GM18505 (cell line): Measurements from ENCODE around the gene NANOS3.

Experiments
- ATAC-seq: cut with Tn5 transposase; IDR thresholded peaks from one replicate; pipeline ENCODE4 v1.9.1; 2021; ENCODE audit not compliant: unreplicated experiment
- POLR2A ChIP-seq: IDR thresholded peaks from 4 replicates; pipeline ENCODE4 v1.6.1; 2011; ENCODE audit warnings: borderline replicate concordance; ENCODE audit not compliant: insufficient read depth, insufficient read length; ENCODE audit errors: extremely low read depth

Gene NANOS3

GRCh38 chr19:13880059-13881043, 3.4 kb downstream of the NANOS3 start:
- TF ChIP-seq POLR2A, result no peak
- ATAC-seq, result peak; percentile 75

- no peak for TF ChIP-seq POLR2A
- no peak for ATAC-seq
Measured at GRCh38 chr19:13881251-13881691, 4.3 kb downstream of the NANOS3 start.

- ATAC-seq, result no peak
- TF ChIP-seq POLR2A, result no peak
Measured at GRCh38 chr19:13881692-13882418, 4.9 kb downstream of the NANOS3 start.

- ATAC-seq, result no peak
- TF ChIP-seq POLR2A, result no peak
Measured at GRCh38 chr19:13882419-13882795, 5.5 kb downstream of the NANOS3 start.

- no peak for TF ChIP-seq POLR2A
- no peak for ATAC-seq
Measured at GRCh38 chr19:13882836-13883235, 5.9 kb downstream of the NANOS3 start.

- no peak for ATAC-seq
- no peak for TF ChIP-seq POLR2A
Measured at GRCh38 chr19:13883516-13884064, 6.7 kb downstream of the NANOS3 start.

- no peak for TF ChIP-seq POLR2A
- ATAC-seq, result no peak
Measured at GRCh38 chr19:13884726-13885591, 8.0 kb downstream of the NANOS3 start.

GRCh38 chr19:13885826-13886365, 9.0 kb downstream of the NANOS3 start:
- no peak for TF ChIP-seq POLR2A
- no peak for ATAC-seq

GRCh38 chr19:13887018-13887436, 10.1 kb downstream of the NANOS3 start:
- no peak for TF ChIP-seq POLR2A
- no peak for ATAC-seq

GRCh38 chr19:13887517-13887916, 10.6 kb downstream of the NANOS3 start:
- TF ChIP-seq POLR2A, result no peak
- ATAC-seq, result no peak

GRCh38 chr19:13888281-13888680, 11.3 kb downstream of the NANOS3 start:
- TF ChIP-seq POLR2A, result no peak
- no peak for ATAC-seq

GRCh38 chr19:13890136-13890535, 13.2 kb downstream of the NANOS3 start:
- TF ChIP-seq POLR2A, result no peak
- ATAC-seq, result no peak
